Sigmoid colon (tissue), 4 donors: ENCODE results near the gene TCEAL7.

Experiments used
- POLR2AphosphoS5 ChIP-seq, 4 donors: sonication (generic); formaldehyde crosslinking; IDR thresholded peaks; one replicate each; pipeline ENCODE4 v1.6.1; 2017; ENCODE audit warnings: antibody characterized with exemption in 4 of 4
- TF ChIP-seq, protein P1 (sequence below), 4 experiments: fragments of 450-650 bp in 3 of 4; fragments of 200-600 bp in 1 of 4; IDR thresholded peaks; one replicate each; pipeline ENCODE4 v1.5.1; 2016 to 2019; ENCODE audit warnings: antibody characterized with exemption in 4 of 4, mild to moderate bottlenecking in 3 of 4, moderate library complexity in 2 of 4

- peak in 3 of 4 donors; percentile 16 to 59 (median 53) for TF ChIP-seq POLR2AphosphoS5 (IDR thresholded peaks at IDR 0.05)
- TF ChIP-seq, protein P1, sequence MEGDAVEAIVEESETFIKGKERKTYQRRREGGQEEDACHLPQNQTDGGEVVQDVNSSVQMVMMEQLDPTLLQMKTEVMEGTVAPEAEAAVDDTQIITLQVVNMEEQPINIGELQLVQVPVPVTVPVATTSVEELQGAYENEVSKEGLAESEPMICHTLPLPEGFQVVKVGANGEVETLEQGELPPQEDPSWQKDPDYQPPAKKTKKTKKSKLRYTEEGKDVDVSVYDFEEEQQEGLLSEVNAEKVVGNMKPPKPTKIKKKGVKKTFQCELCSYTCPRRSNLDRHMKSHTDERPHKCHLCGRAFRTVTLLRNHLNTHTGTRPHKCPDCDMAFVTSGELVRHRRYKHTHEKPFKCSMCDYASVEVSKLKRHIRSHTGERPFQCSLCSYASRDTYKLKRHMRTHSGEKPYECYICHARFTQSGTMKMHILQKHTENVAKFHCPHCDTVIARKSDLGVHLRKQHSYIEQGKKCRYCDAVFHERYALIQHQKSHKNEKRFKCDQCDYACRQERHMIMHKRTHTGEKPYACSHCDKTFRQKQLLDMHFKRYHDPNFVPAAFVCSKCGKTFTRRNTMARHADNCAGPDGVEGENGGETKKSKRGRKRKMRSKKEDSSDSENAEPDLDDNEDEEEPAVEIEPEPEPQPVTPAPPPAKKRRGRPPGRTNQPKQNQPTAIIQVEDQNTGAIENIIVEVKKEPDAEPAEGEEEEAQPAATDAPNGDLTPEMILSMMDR (IDR thresholded peaks at IDR 0.05): no peak
Measured at GRCh38 chrX:103310555-103311398, 19.3 kb upstream of the TCEAL7 start, which contains the start of gene BEX2.
